Lung (tissue), 12 donors: ENCODE measurements around the gene NR2F1-AS1. TPM values are rescaled to one million over a fixed set of nuclear protein-coding genes. Genes with fewer than 3 reads are reported as not detected.

ENCODE experiments used
- ATAC-seq: fragments of 200-7000 bp; cut with Tn5 transposase; one replicate; pipeline ENCODE4 v1.9.1; 2020; ENCODE audit warnings: moderate number of reproducible peaks; ENCODE audit not compliant: insufficient read depth, low FRiP score
- DNase-seq, 3 donors: peaks; one replicate each; pipeline ENCODE4 v3.0.0-alpha.2; 2013 to 2017
- H3K27ac ChIP-seq, 2 donors: one replicate each; pipeline ENCODE4 v1.5.1; 2013; ENCODE audit warnings: mild to moderate bottlenecking in 2 of 2, moderate library complexity in 2 of 2, control low read depth in 1 of 2, inconsistent platforms in 1 of 2, low read depth in 1 of 2, low read length in 1 of 2
- H3K27me3 ChIP-seq, 3 donors: one replicate each; pipeline ENCODE4 v1.5.1; 2013; ENCODE audit warnings: low read length in 2 of 3; ENCODE audit not compliant: control insufficient read depth in 3 of 3, insufficient read depth in 3 of 3
- H3K36me3 ChIP-seq, 4 donors: one replicate each; pipeline ENCODE4 v1.5.1; 2013; ENCODE audit warnings: low read length in 4 of 4, mild to moderate bottlenecking in 1 of 4, moderate library complexity in 1 of 4; ENCODE audit not compliant: control insufficient read depth in 4 of 4, insufficient read depth in 4 of 4
- H3K4me1 ChIP-seq, 5 donors: one replicate each; pipeline ENCODE4 v1.5.1; 2013; ENCODE audit warnings: low read length in 5 of 5, mild to moderate bottlenecking in 2 of 5, moderate library complexity in 1 of 5; ENCODE audit not compliant: control insufficient read depth in 5 of 5, insufficient read depth in 5 of 5
- H3K4me3 ChIP-seq: one replicate; pipeline ENCODE4 v1.5.1; 2013; ENCODE audit warnings: mild to moderate bottlenecking, control low read depth, moderate library complexity
- H3K9ac ChIP-seq, 2 donors: one replicate each; pipeline ENCODE4 v1.5.1; 2013; ENCODE audit warnings: low read length in 2 of 2, control low read depth in 1 of 2; ENCODE audit not compliant: insufficient read depth in 1 of 2
- H3K9me3 ChIP-seq, 4 donors: one replicate each; pipeline ENCODE4 v1.5.1; 2013; ENCODE audit warnings: low read length in 3 of 4, mild to moderate bottlenecking in 1 of 4, moderate library complexity in 1 of 4; ENCODE audit not compliant: control insufficient read depth in 4 of 4, insufficient read depth in 3 of 4
- CTCF ChIP-seq: IDR thresholded peaks from 2 replicates; pipeline ENCODE4 v1.5.1; 2012; ENCODE audit warnings: mild to moderate bottlenecking; ENCODE audit errors: control extremely low read depth, extremely low read depth
- WGBS, 2 donors: extraction: QIAGEN DNeasy Blood & Tissue Kit; methylation state at CpG; one replicate each; pipeline ENCODE4 v1.1.7; 2013; 5-methylcytosine and 5-hydroxymethylcytosine counted together
- polyA plus RNA-seq, 2 donors: library from polyadenylated mRNA; stranded (reverse); fragments of 200-250 nt; gene quantifications; one replicate each; pipeline ENCODE4 v1.2.1, GENCODE V29; 2013
- total RNA-seq, 2 donors: library from RNA; depleted of rRNA in 1 of 2; stranded (reverse); fragments of >200 nt in 1 of 2; gene quantifications; one replicate each; pipeline ENCODE4 v1.2.1, GENCODE V29; 2014 to 2021
- donor health status: control.
- donor health status: control.
- donor health status: Bipolar disorder and iron deficiency.
- donor health status: healthy.
- donor health status: DM: yes; HTN: yes; CAD: no.

NR2F1-AS1 gene
- total and polyA plus RNA-seq, 4 donors = 3.6 to 50.0 (median 10.9) TPM

- H3K4me1 ChIP-seq = peaks cover 0 to 36% (median 13%) of the 10 kb centered on the region in 5 donors
- H3K9me3 ChIP-seq = no peaks in the 10 kb centered on the region
- TF ChIP-seq CTCF = no peak
- DNase-seq (no peak), ATAC-seq (no peak)
- WGBS, 2 donors = 66 to 70% methylated on average over 5 of the region's 5 CpGs
- no peak overlapping the region for H3K27ac ChIP-seq
- no peak overlapping the region for H3K4me3 ChIP-seq
- H3K27me3 ChIP-seq = no peaks in the 10 kb centered on the region
- no peak overlapping the region for H3K9ac ChIP-seq
- no peaks in the 10 kb centered on the region for H3K36me3 ChIP-seq
These were observed 174.0 kb downstream of the NR2F1-AS1 start for GRCh38 chr5:93406971-93407401.

GRCh38 chr5:93404246-93404645 lies 176.8 kb downstream of the NR2F1-AS1 start:
- H3K27ac ChIP-seq = no peak overlapping the region
- no peak overlapping the region for H3K9ac ChIP-seq
- no peak for TF ChIP-seq CTCF
- 72 to 83% methylated on average over 1 of the region's 1 CpG for WGBS, 2 donors
- ATAC-seq = no peak
- H3K36me3 ChIP-seq = no peaks in the 10 kb centered on the region
- H3K27me3 ChIP-seq = no peaks in the 10 kb centered on the region
- no peak for DNase-seq
- H3K4me3 ChIP-seq = no peak overlapping the region
- peaks cover 0 to 25% (median 13%) of the 10 kb centered on the region in 5 donors for H3K4me1 ChIP-seq
- H3K9me3 ChIP-seq = no peaks in the 10 kb centered on the region

GRCh38 chr5:93403141-93403928 lies 177.7 kb downstream of the NR2F1-AS1 start:
- peaks cover 0 to 16% (median 6%) of the 10 kb centered on the region in 5 donors for H3K4me1 ChIP-seq
- peaks cover 0 to 5% (median 0%) of the 10 kb centered on the region in 4 donors for H3K9me3 ChIP-seq
- no peaks in the 10 kb centered on the region for H3K27me3 ChIP-seq
- DNase-seq = no peak
- no peaks in the 10 kb centered on the region for H3K36me3 ChIP-seq
- ATAC-seq = no peak
- H3K4me3 ChIP-seq = no peak overlapping the region
- WGBS, 2 donors = 90 to 93% methylated on average over 2 of the region's 2 CpGs
- TF ChIP-seq CTCF = no peak
- H3K27ac ChIP-seq = no peak overlapping the region
- H3K9ac ChIP-seq = no peak overlapping the region

- no peak overlapping the region for H3K9ac ChIP-seq
- H3K36me3 ChIP-seq = no peaks in the 10 kb centered on the region
- no peak overlapping the region for H3K27ac ChIP-seq
- ATAC-seq = no peak
- no peak for DNase-seq
- WGBS, 2 donors = 92 to 96% methylated on average over 4 of the region's 4 CpGs
- peaks cover 0 to 5% (median 0%) of the 10 kb centered on the region in 4 donors for H3K9me3 ChIP-seq
- no peaks in the 10 kb centered on the region for H3K27me3 ChIP-seq
- H3K4me1 ChIP-seq = peaks cover 0 to 8% (median 0%) of the 10 kb centered on the region in 5 donors
- TF ChIP-seq CTCF = no peak
- H3K4me3 ChIP-seq = no peak overlapping the region
These were observed 178.6 kb downstream of the NR2F1-AS1 start for GRCh38 chr5:93402451-93402850.
